Large intestine (tissue), 3 donors: ENCODE data around the gene IGF1R. TPM values are rescaled to one million over a fixed set of nuclear protein-coding genes. Genes with fewer than 3 reads are reported as not detected.

Source experiments
- DNase-seq, 2 donors: peaks; one replicate each; pipeline versions ENCODE4 v3.0.0 to v3.0.0-alpha.2; 2013
- H3K27ac ChIP-seq: one replicate; pipeline ENCODE4 v1.5.1; 2013; ENCODE audit warnings: low read length
- H3K27me3 ChIP-seq: 2 replicates; pipeline ENCODE4 v1.6.1; 2013; ENCODE audit warnings: low read length; ENCODE audit not compliant: control insufficient read depth, insufficient read depth
- H3K36me3 ChIP-seq: 2 replicates; pipeline ENCODE4 v1.6.1; 2013; ENCODE audit warnings: low read length; ENCODE audit not compliant: control insufficient read depth, insufficient read depth
- H3K4me1 ChIP-seq: one replicate; pipeline ENCODE4 v1.6.1; 2013; ENCODE audit warnings: low read length; ENCODE audit not compliant: control insufficient read depth, insufficient read depth
- H3K4me3 ChIP-seq: one replicate; pipeline ENCODE4 v1.5.1; 2013; ENCODE audit warnings: low read length
- H3K9me3 ChIP-seq: one replicate; pipeline ENCODE4 v1.6.1; 2013; ENCODE audit warnings: mild to moderate bottlenecking, low read depth, low read length, moderate library complexity; ENCODE audit not compliant: control insufficient read depth
- WGBS: methylation state at CpG from one replicate; pipeline ENCODE4 v1.1.5; 2013; ENCODE audit warnings: low lambda C conversion rate; ENCODE audit not compliant: insufficient coverage; 5-methylcytosine and 5-hydroxymethylcytosine counted together
- polyA plus RNA-seq: library from polyadenylated mRNA; unstranded; fragments of 120-200 nt; gene quantifications from one replicate; pipeline ENCODE4 v1.2.1, GENCODE V29; 2013

Gene IGF1R
- polyA plus RNA-seq, 1 donor = 22.5 TPM

GRCh38 chr15:98896802-98897732 lies 248.7 kb downstream of the IGF1R start:
- peak; percentile 26 to 44 for DNase-seq
- Histone ChIP-seq H3K27me3 (no peaks in the 10 kb centered on the region), H3K9me3 (no peaks in the 10 kb centered on the region), H3K36me3 (peaks cover 24% of the 10 kb centered on the region), H3K4me3 (no peak overlapping the region), H3K4me1 (no peaks in the 10 kb centered on the region), H3K27ac (peak overlapping the region; percentile 36)
- WGBS = 80% methylated on average over 1 of the region's 12 CpGs

GRCh38 chr15:98898122-98898521 lies 249.8 kb downstream of the IGF1R start:
- H3K4me1 ChIP-seq = no peaks in the 10 kb centered on the region
- no peaks in the 10 kb centered on the region for H3K9me3 ChIP-seq
- no peak overlapping the region for H3K4me3 ChIP-seq
- H3K36me3 ChIP-seq = peaks cover 22% of the 10 kb centered on the region
- H3K27ac ChIP-seq = no peak overlapping the region
- no CpG with 5 or more reads among the region's 2 CpGs for WGBS
- no peaks in the 10 kb centered on the region for H3K27me3 ChIP-seq
- DNase-seq = no peak

GRCh38 chr15:98899272-98900021 lies 251.1 kb downstream of the IGF1R start:
- no peak overlapping the region for H3K4me3 ChIP-seq
- peaks cover 22% of the 10 kb centered on the region for H3K36me3 ChIP-seq
- no peaks in the 10 kb centered on the region for H3K9me3 ChIP-seq
- WGBS = no CpG with 5 or more reads among the region's 20 CpGs
- no peak overlapping the region for H3K27ac ChIP-seq
- no peaks in the 10 kb centered on the region for H3K4me1 ChIP-seq
- no peak for DNase-seq
- no peaks in the 10 kb centered on the region for H3K27me3 ChIP-seq

GRCh38 chr15:98900356-98900755 lies 252.0 kb downstream of the IGF1R start:
- peaks cover 22% of the 10 kb centered on the region for H3K36me3 ChIP-seq
- H3K4me1 ChIP-seq = no peaks in the 10 kb centered on the region
- H3K27me3 ChIP-seq = no peaks in the 10 kb centered on the region
- WGBS = no CpG with 5 or more reads among the region's 5 CpGs
- no peak overlapping the region for H3K4me3 ChIP-seq
- H3K27ac ChIP-seq = no peak overlapping the region
- no peaks in the 10 kb centered on the region for H3K9me3 ChIP-seq
- no peak for DNase-seq

GRCh38 chr15:98901434-98902072 lies 253.2 kb downstream of the IGF1R start:
- no peaks in the 10 kb centered on the region for H3K9me3 ChIP-seq
- DNase-seq = no peak
- WGBS = 100% methylated on average over 2 of the region's 10 CpGs
- peaks cover 20% of the 10 kb centered on the region for H3K36me3 ChIP-seq
- no peaks in the 10 kb centered on the region for H3K27me3 ChIP-seq
- H3K4me3 ChIP-seq = no peak overlapping the region
- no peak overlapping the region for H3K27ac ChIP-seq
- no peaks in the 10 kb centered on the region for H3K4me1 ChIP-seq

- whole genome bisulfite sequencing = 67% methylated on average over 1 of the region's 4 CpGs
- H3K27ac ChIP-seq = no peak overlapping the region
- H3K9me3 ChIP-seq = no peaks in the 10 kb centered on the region
- no peak for DNase-seq
- no peaks in the 10 kb centered on the region for H3K4me1 ChIP-seq
- peaks cover 26% of the 10 kb centered on the region for H3K36me3 ChIP-seq
- H3K4me3 ChIP-seq = no peak overlapping the region
- H3K27me3 ChIP-seq = no peaks in the 10 kb centered on the region
These were observed 254.6 kb downstream of the IGF1R start for GRCh38 chr15:98902931-98903330.

GRCh38 chr15:98903377-98904018 lies 255.2 kb downstream of the IGF1R start:
- H3K9me3 ChIP-seq = no peaks in the 10 kb centered on the region
- H3K27ac ChIP-seq = no peak overlapping the region
- H3K27me3 ChIP-seq = no peaks in the 10 kb centered on the region
- no peaks in the 10 kb centered on the region for H3K4me1 ChIP-seq
- no CpG with 5 or more reads among the region's 9 CpGs for WGBS
- peaks cover 28% of the 10 kb centered on the region for H3K36me3 ChIP-seq
- no peak overlapping the region for H3K4me3 ChIP-seq
- DNase-seq = no peak

GRCh38 chr15:98904544-98904943 lies 256.2 kb downstream of the IGF1R start:
- Histone ChIP-seq H3K27me3 (no peaks in the 10 kb centered on the region), H3K4me1 (no peaks in the 10 kb centered on the region), H3K36me3 (peaks cover 29% of the 10 kb centered on the region), H3K27ac (no peak overlapping the region), H3K9me3 (no peaks in the 10 kb centered on the region), H3K4me3 (no peak overlapping the region)
- peak; percentile 35 to 40 for DNase-seq
- WGBS = 17% methylated on average over 1 of the region's 4 CpGs

- Histone ChIP-seq H3K9me3 (no peaks in the 10 kb centered on the region), H3K27me3 (no peaks in the 10 kb centered on the region), H3K36me3 (peaks cover 40% of the 10 kb centered on the region), H3K4me1 (no peaks in the 10 kb centered on the region), H3K27ac (no peak overlapping the region), H3K4me3 (no peak overlapping the region)
- no peak for DNase-seq
- WGBS = no CpG with 5 or more reads among the region's 7 CpGs
These were observed 257.8 kb downstream of the IGF1R start for GRCh38 chr15:98905963-98906711.
